Ishikawa (cell line): ENCODE measurements around the gene CIC.

ENCODE experiments used
- CEBPB ChIP-seq: IDR thresholded peaks from 2 replicates; pipeline ENCODE4 v1.6.1; 2012
- CREB1 ChIP-seq: IDR thresholded peaks from 2 replicates; pipeline ENCODE4 v1.6.1; 2012; ENCODE audit warnings: low read depth
- EGR1 ChIP-seq: IDR thresholded peaks from 2 replicates; pipeline ENCODE4 v1.6.1; 2012
- EP300 ChIP-seq: IDR thresholded peaks from 2 replicates; pipeline ENCODE4 v1.6.1; 2012; ENCODE audit warnings: borderline replicate concordance
- FOXM1 ChIP-seq: IDR thresholded peaks from 2 replicates; pipeline ENCODE4 v1.6.1; 2012; ENCODE audit warnings: low read depth, borderline replicate concordance
- NFIC ChIP-seq: IDR thresholded peaks from 2 replicates; pipeline ENCODE4 v1.6.1; 2012
- RAD21 ChIP-seq: IDR thresholded peaks from 2 replicates; pipeline ENCODE4 v1.6.1; 2012; ENCODE audit warnings: low read depth
- TAF1 ChIP-seq: IDR thresholded peaks from 2 replicates; pipeline ENCODE4 v1.6.1; 2012; ENCODE audit warnings: low read depth, mild to moderate bottlenecking
- TCF12 ChIP-seq: IDR thresholded peaks from 2 replicates; pipeline ENCODE4 v1.6.1; 2012; ENCODE audit warnings: low read depth
- TEAD4 ChIP-seq: IDR thresholded peaks from 2 replicates; pipeline ENCODE4 v1.6.1; 2012
- YY1 ChIP-seq: IDR thresholded peaks from 2 replicates; pipeline ENCODE4 v1.6.1; 2012; ENCODE audit warnings: low read depth
- ZBTB7A ChIP-seq: IDR thresholded peaks from 2 replicates; pipeline ENCODE4 v1.6.1; 2012; ENCODE audit warnings: low read depth
- TF ChIP-seq, protein P1 (sequence below): IDR thresholded peaks from 2 replicates; pipeline ENCODE4 v1.6.1; 2012
- TF ChIP-seq, protein P2 (sequence below): IDR thresholded peaks from 2 replicates; pipeline ENCODE4 v1.6.1; 2012; ENCODE audit warnings: low read depth, mild to moderate bottlenecking
- TF ChIP-seq, protein P3 (sequence below): IDR thresholded peaks from 2 replicates; pipeline ENCODE4 v1.6.1; 2012

CIC gene

DNA sequence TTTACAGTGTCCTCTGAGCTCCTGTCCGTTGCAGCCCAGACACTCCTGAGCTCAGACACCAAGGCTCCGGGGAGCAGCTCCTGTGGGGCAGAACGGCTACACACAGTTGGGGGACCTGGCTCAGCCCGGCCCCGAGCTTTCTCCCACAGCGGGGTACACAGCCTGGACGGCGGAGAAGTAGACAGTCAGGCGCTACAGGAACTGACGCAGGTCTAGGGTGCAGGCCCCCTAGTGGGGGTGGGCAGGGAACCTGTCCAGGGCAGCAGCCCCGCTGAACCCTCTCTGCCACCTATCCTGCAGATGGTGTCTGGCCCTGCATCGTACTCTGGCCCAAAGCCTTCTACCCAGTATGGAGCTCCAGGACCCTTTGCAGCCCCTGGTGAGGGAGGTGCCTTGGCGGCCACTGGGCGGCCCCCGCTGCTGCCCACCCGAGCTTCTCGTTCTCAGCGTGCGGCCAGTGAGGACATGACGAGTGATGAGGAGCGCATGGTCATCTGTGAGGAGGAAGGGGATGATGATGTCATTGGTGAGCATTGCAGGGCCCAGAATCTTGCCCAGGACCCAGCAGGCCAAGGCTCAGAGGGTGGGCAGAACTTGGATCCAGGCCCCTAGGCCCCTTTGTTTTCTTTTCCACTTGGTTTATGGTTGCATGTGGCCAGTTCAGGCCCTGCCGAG is 20.0 kb downstream of the CIC start:
- TF ChIP-seq, protein P1, sequence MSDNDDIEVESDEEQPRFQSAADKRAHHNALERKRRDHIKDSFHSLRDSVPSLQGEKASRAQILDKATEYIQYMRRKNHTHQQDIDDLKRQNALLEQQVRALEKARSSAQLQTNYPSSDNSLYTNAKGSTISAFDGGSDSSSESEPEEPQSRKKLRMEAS: no peak
- TF ChIP-seq EGR1: no peak

DNA sequence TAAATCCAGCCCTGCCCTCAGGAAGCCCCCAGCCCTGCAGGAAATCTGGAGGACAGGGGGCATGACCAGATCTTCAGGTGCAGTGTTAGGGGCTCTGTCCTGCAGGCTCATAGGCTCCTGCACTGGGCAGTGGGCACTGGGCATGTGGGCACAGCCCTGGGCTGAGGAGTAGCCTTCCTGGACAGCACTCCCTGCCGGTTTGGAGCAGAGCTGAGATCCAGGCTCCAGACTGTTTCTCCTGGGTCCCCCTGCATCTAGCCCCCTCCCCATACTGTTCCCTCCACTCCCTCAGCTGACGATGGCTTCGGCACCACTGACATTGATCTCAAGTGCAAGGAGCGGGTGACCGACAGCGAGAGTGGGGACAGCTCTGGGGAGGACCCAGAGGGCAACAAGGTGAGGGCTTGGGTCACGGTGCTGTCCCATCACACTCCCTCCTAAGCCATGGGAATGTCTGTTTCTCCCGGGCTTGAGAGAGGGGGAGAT is 20.5 kb downstream of the CIC start:
- TF ChIP-seq YY1 (no peak), TCF12 (no peak), ZBTB7A (no peak), EGR1 (no peak), CEBPB (no peak), TEAD4 (no peak), CREB1 (no peak), FOXM1 (no peak), NFIC (no peak), EP300 (no peak), RAD21 (no peak), TAF1 (no peak)
- TF ChIP-seq, protein P2, sequence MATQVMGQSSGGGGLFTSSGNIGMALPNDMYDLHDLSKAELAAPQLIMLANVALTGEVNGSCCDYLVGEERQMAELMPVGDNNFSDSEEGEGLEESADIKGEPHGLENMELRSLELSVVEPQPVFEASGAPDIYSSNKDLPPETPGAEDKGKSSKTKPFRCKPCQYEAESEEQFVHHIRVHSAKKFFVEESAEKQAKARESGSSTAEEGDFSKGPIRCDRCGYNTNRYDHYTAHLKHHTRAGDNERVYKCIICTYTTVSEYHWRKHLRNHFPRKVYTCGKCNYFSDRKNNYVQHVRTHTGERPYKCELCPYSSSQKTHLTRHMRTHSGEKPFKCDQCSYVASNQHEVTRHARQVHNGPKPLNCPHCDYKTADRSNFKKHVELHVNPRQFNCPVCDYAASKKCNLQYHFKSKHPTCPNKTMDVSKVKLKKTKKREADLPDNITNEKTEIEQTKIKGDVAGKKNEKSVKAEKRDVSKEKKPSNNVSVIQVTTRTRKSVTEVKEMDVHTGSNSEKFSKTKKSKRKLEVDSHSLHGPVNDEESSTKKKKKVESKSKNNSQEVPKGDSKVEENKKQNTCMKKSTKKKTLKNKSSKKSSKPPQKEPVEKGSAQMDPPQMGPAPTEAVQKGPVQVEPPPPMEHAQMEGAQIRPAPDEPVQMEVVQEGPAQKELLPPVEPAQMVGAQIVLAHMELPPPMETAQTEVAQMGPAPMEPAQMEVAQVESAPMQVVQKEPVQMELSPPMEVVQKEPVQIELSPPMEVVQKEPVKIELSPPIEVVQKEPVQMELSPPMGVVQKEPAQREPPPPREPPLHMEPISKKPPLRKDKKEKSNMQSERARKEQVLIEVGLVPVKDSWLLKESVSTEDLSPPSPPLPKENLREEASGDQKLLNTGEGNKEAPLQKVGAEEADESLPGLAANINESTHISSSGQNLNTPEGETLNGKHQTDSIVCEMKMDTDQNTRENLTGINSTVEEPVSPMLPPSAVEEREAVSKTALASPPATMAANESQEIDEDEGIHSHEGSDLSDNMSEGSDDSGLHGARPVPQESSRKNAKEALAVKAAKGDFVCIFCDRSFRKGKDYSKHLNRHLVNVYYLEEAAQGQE: no peak
- TF ChIP-seq, protein P3, sequence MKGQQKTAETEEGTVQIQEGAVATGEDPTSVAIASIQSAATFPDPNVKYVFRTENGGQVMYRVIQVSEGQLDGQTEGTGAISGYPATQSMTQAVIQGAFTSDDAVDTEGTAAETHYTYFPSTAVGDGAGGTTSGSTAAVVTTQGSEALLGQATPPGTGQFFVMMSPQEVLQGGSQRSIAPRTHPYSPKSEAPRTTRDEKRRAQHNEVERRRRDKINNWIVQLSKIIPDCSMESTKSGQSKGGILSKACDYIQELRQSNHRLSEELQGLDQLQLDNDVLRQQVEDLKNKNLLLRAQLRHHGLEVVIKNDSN: no peak

DNA sequence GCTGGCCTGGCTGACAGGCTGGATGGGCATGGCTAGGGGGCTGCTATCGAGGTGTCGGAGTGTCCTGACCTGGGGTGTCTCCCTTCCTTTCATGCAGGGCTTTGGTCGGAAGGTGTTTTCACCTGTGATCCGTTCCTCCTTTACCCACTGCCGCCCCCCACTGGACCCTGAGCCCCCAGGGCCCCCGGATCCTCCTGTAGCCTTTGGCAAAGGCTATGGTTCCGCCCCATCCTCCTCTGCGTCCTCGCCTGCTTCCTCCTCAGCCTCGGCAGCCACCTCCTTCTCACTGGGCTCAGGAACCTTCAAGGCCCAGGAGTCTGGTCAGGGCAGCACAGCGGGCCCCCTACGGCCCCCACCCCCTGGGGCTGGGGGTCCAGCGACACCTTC is 21.1 kb downstream of the CIC start:
- no peak for TF ChIP-seq RAD21
- TF ChIP-seq, protein P3: no peak
- no peak for TF ChIP-seq TEAD4
- TF ChIP-seq TAF1: no peak

DNA sequence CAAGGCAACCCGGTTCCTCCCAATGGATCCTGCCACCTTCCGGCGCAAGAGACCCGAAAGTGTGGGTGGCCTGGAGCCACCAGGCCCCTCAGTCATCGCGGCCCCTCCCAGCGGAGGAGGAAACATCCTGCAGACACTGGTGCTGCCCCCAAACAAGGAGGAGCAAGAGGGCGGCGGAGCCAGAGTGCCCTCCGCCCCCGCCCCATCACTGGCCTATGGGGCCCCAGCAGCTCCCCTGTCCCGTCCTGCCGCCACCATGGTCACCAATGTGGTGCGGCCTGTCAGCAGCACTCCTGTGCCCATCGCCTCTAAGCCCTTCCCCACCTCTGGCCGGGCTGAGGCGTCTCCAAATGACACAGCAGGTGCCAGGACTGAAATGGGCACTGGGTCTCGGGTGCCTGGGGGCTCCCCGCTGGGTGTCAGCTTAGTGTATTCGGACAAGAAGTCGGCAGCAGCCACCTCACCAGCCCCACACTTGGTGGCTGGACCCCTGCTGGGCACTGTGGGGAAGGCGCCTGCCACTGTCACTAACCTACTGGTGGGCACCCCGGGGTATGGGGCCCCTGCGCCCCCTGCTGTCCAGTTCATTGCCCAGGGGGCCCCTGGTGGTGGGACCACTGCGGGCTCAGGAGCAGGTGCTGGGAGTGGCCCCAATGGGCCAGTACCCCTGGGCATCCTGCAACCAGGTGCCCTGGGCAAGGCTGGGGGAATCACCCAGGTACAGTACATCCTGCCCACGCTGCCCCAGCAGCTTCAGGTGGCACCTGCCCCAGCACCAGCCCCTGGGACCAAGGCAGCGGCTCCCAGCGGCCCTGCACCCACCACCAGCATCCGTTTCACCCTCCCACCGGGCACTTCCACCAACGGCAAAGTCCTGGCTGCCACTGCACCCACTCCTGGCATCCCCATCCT is 21.7 kb downstream of the CIC start:
- TF ChIP-seq TAF1 (no peak), TCF12 (no peak)
- TF ChIP-seq, protein P2: no peak

DNA sequence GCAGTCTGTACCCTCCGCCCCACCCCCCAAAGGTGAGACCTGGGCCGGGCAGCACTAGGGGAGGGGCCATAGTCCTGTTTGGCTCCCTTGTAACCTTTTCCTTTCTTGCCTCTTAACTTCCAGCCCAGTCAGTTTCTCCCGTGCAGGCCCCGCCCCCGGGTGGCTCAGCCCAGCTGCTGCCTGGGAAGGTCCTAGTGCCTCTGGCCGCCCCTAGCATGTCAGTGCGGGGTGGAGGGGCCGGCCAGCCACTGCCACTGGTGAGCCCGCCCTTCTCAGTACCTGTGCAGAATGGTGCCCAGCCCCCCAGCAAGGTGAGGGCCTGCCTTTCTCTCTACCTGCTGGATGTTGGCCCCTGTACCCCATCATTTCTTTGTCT is 22.4 kb downstream of the CIC start:
- no peak for TF ChIP-seq ZBTB7A
- TF ChIP-seq YY1: no peak
- no peak for TF ChIP-seq RAD21
- no peak for TF ChIP-seq NFIC
- TF ChIP-seq, protein P3: no peak
- TF ChIP-seq, protein P2: no peak
- no peak for TF ChIP-seq TAF1
- no peak for TF ChIP-seq TEAD4
- TF ChIP-seq FOXM1: no peak
- TF ChIP-seq, protein P1: no peak
- no peak for TF ChIP-seq EGR1
- TF ChIP-seq CEBPB: no peak
- no peak for TF ChIP-seq EP300
- TF ChIP-seq TCF12: no peak
- TF ChIP-seq CREB1: no peak
